ENCODE results near the gene SEZ6L2. TPM values are rescaled to one million over a fixed set of nuclear protein-coding genes. Genes with fewer than 3 reads are reported as not detected.

The SEZ6L2 gene
- total and polyA plus RNA-seq, 2 of the 13 experiments (the other 11 are each of a cell fraction or from before 2014, with no cell fraction given), result 14.9 to 16.9 TPM

DNA sequence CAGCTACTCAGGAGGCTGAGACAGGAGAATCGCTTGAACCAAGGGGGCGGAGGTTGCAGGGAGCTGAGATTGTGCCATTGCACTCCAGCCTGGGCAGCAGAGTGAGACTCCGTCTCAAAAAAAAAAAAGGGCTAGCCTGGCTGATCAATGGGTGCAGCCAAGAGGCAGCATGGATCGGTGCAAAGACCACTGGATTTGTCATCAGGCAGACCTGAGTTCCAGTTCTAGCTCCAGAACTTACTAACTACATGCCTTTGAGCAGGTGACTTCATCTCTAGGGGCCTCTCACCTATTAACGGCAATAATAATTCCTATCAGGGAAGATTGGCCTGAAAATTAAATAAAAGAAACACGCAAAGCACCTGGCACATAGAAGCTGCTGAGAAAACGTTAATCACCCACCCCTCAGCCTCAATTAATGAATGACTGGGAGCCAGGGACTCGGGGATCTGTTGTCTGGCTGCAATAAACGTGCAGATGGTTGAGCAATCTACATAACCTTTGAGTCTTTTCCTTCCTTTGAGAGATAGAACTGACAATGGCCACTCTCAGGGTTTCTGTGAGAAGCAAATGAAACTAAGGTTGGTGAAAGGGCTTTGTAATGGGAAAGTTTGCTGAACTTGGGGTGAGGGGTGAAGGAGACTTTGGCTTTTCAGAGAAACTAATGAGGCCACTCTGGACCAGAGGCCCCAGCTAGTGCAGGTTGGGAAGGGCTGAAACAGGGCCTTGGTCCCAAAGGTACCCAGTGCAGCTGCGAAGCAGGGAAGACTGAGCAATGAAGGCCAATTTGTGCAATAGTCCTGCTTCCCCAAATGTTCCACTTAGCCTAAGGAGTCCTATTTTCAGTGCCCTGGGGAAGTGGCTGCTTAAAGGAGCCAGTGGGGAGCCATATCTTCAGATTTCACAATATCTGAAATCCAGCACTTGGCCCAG lies 7.6 kb downstream of the SEZ6L2 start (continued):
- TF ChIP-seq, protein P1, sequence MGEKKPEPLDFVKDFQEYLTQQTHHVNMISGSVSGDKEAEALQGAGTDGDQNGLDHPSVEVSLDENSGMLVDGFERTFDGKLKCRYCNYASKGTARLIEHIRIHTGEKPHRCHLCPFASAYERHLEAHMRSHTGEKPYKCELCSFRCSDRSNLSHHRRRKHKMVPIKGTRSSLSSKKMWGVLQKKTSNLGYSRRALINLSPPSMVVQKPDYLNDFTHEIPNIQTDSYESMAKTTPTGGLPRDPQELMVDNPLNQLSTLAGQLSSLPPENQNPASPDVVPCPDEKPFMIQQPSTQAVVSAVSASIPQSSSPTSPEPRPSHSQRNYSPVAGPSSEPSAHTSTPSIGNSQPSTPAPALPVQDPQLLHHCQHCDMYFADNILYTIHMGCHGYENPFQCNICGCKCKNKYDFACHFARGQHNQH (CRISPR knock-in tag; IDR thresholded peaks at IDR 0.05), result no peak; the same call in 1 of the 2 replicates
- TF ChIP-seq MAFG (CRISPR knock-in tag; IDR thresholded peaks at IDR 0.05), result no peak
- TF ChIP-seq, protein P2, sequence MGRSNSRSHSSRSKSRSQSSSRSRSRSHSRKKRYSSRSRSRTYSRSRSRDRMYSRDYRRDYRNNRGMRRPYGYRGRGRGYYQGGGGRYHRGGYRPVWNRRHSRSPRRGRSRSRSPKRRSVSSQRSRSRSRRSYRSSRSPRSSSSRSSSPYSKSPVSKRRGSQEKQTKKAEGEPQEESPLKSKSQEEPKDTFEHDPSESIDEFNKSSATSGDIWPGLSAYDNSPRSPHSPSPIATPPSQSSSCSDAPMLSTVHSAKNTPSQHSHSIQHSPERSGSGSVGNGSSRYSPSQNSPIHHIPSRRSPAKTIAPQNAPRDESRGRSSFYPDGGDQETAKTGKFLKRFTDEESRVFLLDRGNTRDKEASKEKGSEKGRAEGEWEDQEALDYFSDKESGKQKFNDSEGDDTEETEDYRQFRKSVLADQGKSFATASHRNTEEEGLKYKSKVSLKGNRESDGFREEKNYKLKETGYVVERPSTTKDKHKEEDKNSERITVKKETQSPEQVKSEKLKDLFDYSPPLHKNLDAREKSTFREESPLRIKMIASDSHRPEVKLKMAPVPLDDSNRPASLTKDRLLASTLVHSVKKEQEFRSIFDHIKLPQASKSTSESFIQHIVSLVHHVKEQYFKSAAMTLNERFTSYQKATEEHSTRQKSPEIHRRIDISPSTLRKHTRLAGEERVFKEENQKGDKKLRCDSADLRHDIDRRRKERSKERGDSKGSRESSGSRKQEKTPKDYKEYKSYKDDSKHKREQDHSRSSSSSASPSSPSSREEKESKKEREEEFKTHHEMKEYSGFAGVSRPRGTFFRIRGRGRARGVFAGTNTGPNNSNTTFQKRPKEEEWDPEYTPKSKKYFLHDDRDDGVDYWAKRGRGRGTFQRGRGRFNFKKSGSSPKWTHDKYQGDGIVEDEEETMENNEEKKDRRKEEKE (IDR thresholded peaks at IDR 0.05), result no peak
- peak; percentile 56; the same call in 1 of the 2 replicates for TF ChIP-seq ZNF337 (CRISPR knock-in tag; IDR thresholded peaks at IDR 0.05; ENCODE audit: borderline replicate concordance, low read depth)
- peak; percentile 80 for TF ChIP-seq PHF5A (CRISPR knock-in tag; IDR thresholded peaks at IDR 0.05; ENCODE audit: low read depth, unreplicated experiment)
- TF ChIP-seq ZNF382 (CRISPR knock-in tag; IDR thresholded peaks at IDR 0.05; ENCODE audit: borderline replicate concordance), result no peak
- TF ChIP-seq, protein P3, sequence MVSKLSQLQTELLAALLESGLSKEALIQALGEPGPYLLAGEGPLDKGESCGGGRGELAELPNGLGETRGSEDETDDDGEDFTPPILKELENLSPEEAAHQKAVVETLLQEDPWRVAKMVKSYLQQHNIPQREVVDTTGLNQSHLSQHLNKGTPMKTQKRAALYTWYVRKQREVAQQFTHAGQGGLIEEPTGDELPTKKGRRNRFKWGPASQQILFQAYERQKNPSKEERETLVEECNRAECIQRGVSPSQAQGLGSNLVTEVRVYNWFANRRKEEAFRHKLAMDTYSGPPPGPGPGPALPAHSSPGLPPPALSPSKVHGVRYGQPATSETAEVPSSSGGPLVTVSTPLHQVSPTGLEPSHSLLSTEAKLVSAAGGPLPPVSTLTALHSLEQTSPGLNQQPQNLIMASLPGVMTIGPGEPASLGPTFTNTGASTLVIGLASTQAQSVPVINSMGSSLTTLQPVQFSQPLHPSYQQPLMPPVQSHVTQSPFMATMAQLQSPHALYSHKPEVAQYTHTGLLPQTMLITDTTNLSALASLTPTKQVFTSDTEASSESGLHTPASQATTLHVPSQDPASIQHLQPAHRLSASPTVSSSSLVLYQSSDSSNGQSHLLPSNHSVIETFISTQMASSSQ (IDR thresholded peaks at IDR 0.05; ENCODE audit: low read depth), result peak; percentile 28; the same call in 1 of the 2 replicates
- TF ChIP-seq, protein P3 (CRISPR knock-in tag; IDR thresholded peaks at IDR 0.05; ENCODE audit: borderline replicate concordance), result no peak; the same call in 1 of the 2 replicates
- TF ChIP-seq FIP1L1 (IDR thresholded peaks at IDR 0.05; ENCODE audit: borderline replicate concordance, insufficient read depth, low read depth, low read length), result no peak
- no peak for TF ChIP-seq NFKB2 (CRISPR knock-in tag; IDR thresholded peaks at IDR 0.05; ENCODE audit: borderline replicate concordance)
- TF ChIP-seq JUN (CRISPR knock-in tag; IDR thresholded peaks at IDR 0.05), result no peak
- no peak for TF ChIP-seq EZH2 (conservative IDR thresholded peaks at IDR 0.05; ENCODE audit: low read depth, low read length)
- TF ChIP-seq MIER2 (CRISPR knock-in tag; IDR thresholded peaks at IDR 0.05), result peak; percentile 89
- TF ChIP-seq ZNF234 (CRISPR knock-in tag; conservative IDR thresholded peaks at IDR 0.05), result no peak
- TF ChIP-seq ZNF329 (CRISPR knock-in tag; IDR thresholded peaks at IDR 0.05; ENCODE audit: low read depth), result no peak
- 0 out of 2 replicates have a peak, but pooled peaks have one; percentile 28 for TF ChIP-seq ZNF567 (CRISPR knock-in tag; IDR thresholded peaks at IDR 0.05; ENCODE audit: borderline replicate concordance)
- no peak for TF ChIP-seq MTF1 (CRISPR knock-in tag; IDR thresholded peaks at IDR 0.05)
- TF ChIP-seq SP5 (CRISPR knock-in tag; IDR thresholded peaks at IDR 0.05; ENCODE audit: borderline replicate concordance, low read depth), result no peak
- no peak for TF ChIP-seq MBD4 (IDR thresholded peaks at IDR 0.05; ENCODE audit: borderline replicate concordance, low read length)

All from HepG2 (cell line).